NB4 (cell line): ENCODE measurements around the gene RAET1E.

Experiments used
- DNase-seq: peaks from one replicate; pipeline ENCODE4 v3.0.0; 2010; ENCODE audit warnings: low read depth
- H3K4me3 ChIP-seq: one replicate; pipeline ENCODE4 v1.5.1; 2011; ENCODE audit warnings: mild to moderate bottlenecking, low read depth, low read length, moderate library complexity
- MAX ChIP-seq: IDR thresholded peaks from 2 replicates; pipeline ENCODE4 v1.6.1; 2011; ENCODE audit warnings: low read depth, low read length
- MYC ChIP-seq: IDR thresholded peaks from 2 replicates; pipeline ENCODE4 v1.6.1; 2011; ENCODE audit warnings: low read depth, low read length
- POLR2A ChIP-seq: IDR thresholded peaks from 2 replicates; pipeline ENCODE4 v1.6.1; 2011; ENCODE audit warnings: mild to moderate bottlenecking; ENCODE audit not compliant: insufficient read length; ENCODE audit errors: extremely low read depth
- TF ChIP-seq, protein P1 (sequence below): IDR thresholded peaks from one replicate; pipeline ENCODE4 v1.5.1; 2012; ENCODE audit warnings: low read depth, low read length

The RAET1E gene

GRCh38 chr6:149861603-149862423 lies 36.1 kb downstream of the RAET1E start:
- DNase-seq, result no peak
- no peak overlapping the region for H3K4me3 ChIP-seq
- TF ChIP-seq POLR2A (no peak), MYC (no peak), MAX (no peak)
- TF ChIP-seq, protein P1, sequence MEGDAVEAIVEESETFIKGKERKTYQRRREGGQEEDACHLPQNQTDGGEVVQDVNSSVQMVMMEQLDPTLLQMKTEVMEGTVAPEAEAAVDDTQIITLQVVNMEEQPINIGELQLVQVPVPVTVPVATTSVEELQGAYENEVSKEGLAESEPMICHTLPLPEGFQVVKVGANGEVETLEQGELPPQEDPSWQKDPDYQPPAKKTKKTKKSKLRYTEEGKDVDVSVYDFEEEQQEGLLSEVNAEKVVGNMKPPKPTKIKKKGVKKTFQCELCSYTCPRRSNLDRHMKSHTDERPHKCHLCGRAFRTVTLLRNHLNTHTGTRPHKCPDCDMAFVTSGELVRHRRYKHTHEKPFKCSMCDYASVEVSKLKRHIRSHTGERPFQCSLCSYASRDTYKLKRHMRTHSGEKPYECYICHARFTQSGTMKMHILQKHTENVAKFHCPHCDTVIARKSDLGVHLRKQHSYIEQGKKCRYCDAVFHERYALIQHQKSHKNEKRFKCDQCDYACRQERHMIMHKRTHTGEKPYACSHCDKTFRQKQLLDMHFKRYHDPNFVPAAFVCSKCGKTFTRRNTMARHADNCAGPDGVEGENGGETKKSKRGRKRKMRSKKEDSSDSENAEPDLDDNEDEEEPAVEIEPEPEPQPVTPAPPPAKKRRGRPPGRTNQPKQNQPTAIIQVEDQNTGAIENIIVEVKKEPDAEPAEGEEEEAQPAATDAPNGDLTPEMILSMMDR, result no peak

GRCh38 chr6:149860834-149861602 lies 36.9 kb downstream of the RAET1E start:
- TF ChIP-seq POLR2A (no peak), MYC (no peak), MAX (no peak)
- TF ChIP-seq, protein P1, result no peak
- peak; percentile 24 for DNase-seq
- H3K4me3 ChIP-seq, result no peak overlapping the region

GRCh38 chr6:149860513-149860833 lies 37.4 kb downstream of the RAET1E start:
- no peak overlapping the region for H3K4me3 ChIP-seq
- no peak for DNase-seq
- TF ChIP-seq MAX, result no peak
- TF ChIP-seq POLR2A, result no peak
- TF ChIP-seq MYC, result no peak
- TF ChIP-seq, protein P1, result no peak

DNA sequence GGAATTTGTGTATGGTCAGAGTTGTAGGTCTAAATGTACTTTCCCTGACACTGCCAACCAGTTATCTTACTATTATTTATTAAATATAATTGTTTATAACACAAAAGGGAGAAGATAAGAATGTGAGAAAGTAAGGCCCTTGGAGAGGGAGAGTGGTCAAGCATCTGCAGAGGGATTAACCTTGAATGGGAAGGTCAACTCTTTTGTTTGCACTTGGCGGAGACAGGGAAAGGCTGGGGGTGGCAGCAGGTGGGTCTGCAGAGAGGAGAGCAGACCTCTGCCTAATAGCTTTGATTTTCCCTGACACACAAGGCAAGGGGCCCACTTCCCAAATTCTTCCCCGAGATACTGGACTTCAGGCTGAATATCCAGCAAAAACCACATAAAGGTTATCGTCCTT lies 38.0 kb downstream of the RAET1E start:
- DNase-seq, result no peak
- TF ChIP-seq, protein P1, result no peak
- TF ChIP-seq MYC, result no peak
- TF ChIP-seq MAX, result no peak
- TF ChIP-seq POLR2A, result no peak
- H3K4me3 ChIP-seq, result no peak overlapping the region

GRCh38 chr6:149859368-149859767 lies 38.5 kb downstream of the RAET1E start:
- H3K4me3 ChIP-seq, result no peak overlapping the region
- TF ChIP-seq, protein P1, result no peak
- TF ChIP-seq POLR2A (no peak), MAX (no peak), MYC (no peak)
- DNase-seq, result no peak
